Vagina (tissue), 2 donors: Measurements from ENCODE around the gene LAYN.

ENCODE experiments used
- CTCF ChIP-seq, 3 experiments: fragments of 450-650 bp in 2 of 3; fragments of 200-600 bp in 1 of 3; sonication (generic) in 1 of 3; IDR thresholded peaks; one replicate each; pipeline ENCODE4 v1.5.1; 2017 to 2019; ENCODE audit warnings: antibody characterized with exemption in 3 of 3, mild to moderate bottlenecking in 2 of 3, moderate library complexity in 2 of 3
- POLR2AphosphoS5 ChIP-seq, 2 donors: sonication (generic); formaldehyde crosslinking; IDR thresholded peaks; one replicate each; pipeline ENCODE4 v1.9.0; 2017; ENCODE audit warnings: antibody characterized with exemption in 2 of 2, mild to moderate bottlenecking in 2 of 2, low read depth in 1 of 2; ENCODE audit not compliant: insufficient read depth in 1 of 2

- no peak for TF ChIP-seq CTCF (IDR thresholded peaks at IDR 0.05)
- TF ChIP-seq POLR2AphosphoS5 (IDR thresholded peaks at IDR 0.05; ENCODE audit: insufficient read depth in 1 of 2, low read depth in 1 of 2): no peak
These were observed 950 bp upstream of the LAYN start for GRCh38 chr11:111539426-111540113.
